ENCODE data around the gene ARMH2. TPM values are rescaled to one million over a fixed set of nuclear protein-coding genes. Genes with fewer than 3 reads are reported as not detected.

ARMH2 gene
- total RNA-seq, 4 donors from 2014 or later: not detected

- H3K36me3 ChIP-seq: peaks cover 0 to 19% (median 3%) of the 10 kb centered on the region in 3 donors
- peak overlapping the region in 1 of 4 donors; percentile 91 for H3K4me3 ChIP-seq
- TF ChIP-seq POLR2A (IDR thresholded peaks at IDR 0.05) (no peak), CTCF (IDR thresholded peaks at IDR 0.05) (no peak)
- no peaks in the 10 kb centered on the region for H3K9me3 ChIP-seq
- H3K27me3 ChIP-seq: no peaks in the 10 kb centered on the region
- no peak overlapping the region for H3K27ac ChIP-seq
- intact Hi-C loops (cut with DNase I): no loop called here
- H3K4me1 ChIP-seq: peaks cover 8 to 46% (median 9%) of the 10 kb centered on the region in 3 donors
- 26 to 40% methylated on average over 1 of the region's 1 CpG for WGBS, 2 donors
- no peak for DNase-seq
These were observed 21.5 kb downstream of the ARMH2 start for GRCh38 chr6:24777227-24777626.

- intact Hi-C loops (cut with DNase I): no loop called here
- peaks cover 0 to 3% (median 0%) of the 10 kb centered on the region in 3 donors for H3K36me3 ChIP-seq
These were observed 23.1 kb downstream of the ARMH2 start for GRCh38 chr6:24775520-24776058.

GRCh38 chr6:24774696-24775519 is 23.8 kb downstream of the ARMH2 start, which contains the start of gene GMNN:
Gene GMNN (plus strand): TSS chr6:24774937. CDS start chr6:24777247, 2,310 bp downstream.
- H3K27me3 ChIP-seq: no peaks in the 10 kb centered on the region
- peak within 1 kb of the TSS; percentile 91 to 99 (median 96) for H3K4me3 ChIP-seq
- TF ChIP-seq CTCF (IDR thresholded peaks at IDR 0.05) (peak in 1 of 6 experiments; percentile 5), POLR2A (IDR thresholded peaks at IDR 0.05) (peak in 3 of 4 donors; percentile 25 to 68 (median 51))
- intact Hi-C loops (cut with DNase I): no loop called here
- peak; percentile 89 for DNase-seq
- peaks cover 8 to 46% (median 9%) of the 10 kb centered on the region in 3 donors for H3K4me1 ChIP-seq
- H3K9me3 ChIP-seq: no peaks in the 10 kb centered on the region
- H3K36me3 ChIP-seq: no peaks in the 10 kb centered on the region
- peak within 1 kb of the TSS; percentile 95 to 99 (median 98) for H3K27ac ChIP-seq
- WGBS, 2 donors: 1% methylated on average over 9 to 42 of the region's 75 CpGs

More at GRCh38 chr6:24775520-24776058, 23.1 kb downstream of the ARMH2 start:
- TF ChIP-seq CTCF (IDR thresholded peaks at IDR 0.05) (no peak), POLR2A (IDR thresholded peaks at IDR 0.05) (no peak)
- no peak for DNase-seq
- Histone ChIP-seq H3K4me3 (peak overlapping the region; percentile 91 to 99 (median 96)), H3K27me3 (no peaks in the 10 kb centered on the region), H3K9me3 (no peaks in the 10 kb centered on the region), H3K4me1 (peaks cover 8 to 46% (median 9%) of the 10 kb centered on the region in 3 donors), H3K27ac (peak overlapping the region; percentile 95 to 99 (median 98))
- WGBS, 2 donors: 3% methylated on average over 19 to 20 of the region's 20 CpGs

GRCh38 chr6:24768361-24768760 is 30.4 kb downstream of the ARMH2 start:
- no peak for DNase-seq
- 86% methylated on average over 5 of the region's 5 CpGs for WGBS, 2 donors
- Histone ChIP-seq H3K4me3 (no peak overlapping the region), H3K4me1 (no peaks in the 10 kb centered on the region), H3K36me3 (no peaks in the 10 kb centered on the region), H3K27me3 (no peaks in the 10 kb centered on the region), H3K27ac (no peak overlapping the region), H3K9me3 (no peaks in the 10 kb centered on the region)
- TF ChIP-seq CTCF (IDR thresholded peaks at IDR 0.05): no peak
- TF ChIP-seq POLR2A (IDR thresholded peaks at IDR 0.05): no peak
- intact Hi-C loops (cut with DNase I): loop anchor here (10.0 kb wide), 1 partner anchor 54 kb away; the partner anchor contains the start of gene C6orf62

Measured in esophagus squamous epithelium (tissue), 5 donors.